Neural progenitor cell (in vitro differentiated cells): Measurements from ENCODE around the gene NFATC4. TPM values are rescaled to one million over a fixed set of nuclear protein-coding genes. Genes with fewer than 3 reads are reported as not detected.

Experiments
- DNase-seq: peaks from one replicate; pipeline ENCODE4 v3.0.0-alpha.2; 2016; ENCODE audit warnings: low spot score
- H2AFZ ChIP-seq: fragments of 200-600 bp; sonication (generic); replicated peaks from 2 replicates; pipeline ENCODE4 v1.6.1; 2016; ENCODE audit warnings: antibody characterized with exemption
- H3F3A ChIP-seq: fragments of 200-600 bp; sonication (generic); 2 replicates; pipeline ENCODE4 v1.6.1; 2016; ENCODE audit warnings: antibody characterized with exemption, low read depth
- H3K27ac ChIP-seq: fragments of 200-600 bp; sonication (generic); 2 replicates; pipeline ENCODE4 v1.5.1; 2016; ENCODE audit warnings: mild to moderate bottlenecking
- H3K27me3 ChIP-seq: fragments of 200-600 bp; sonication (generic); 2 replicates; pipeline ENCODE4 v1.6.1; 2016; ENCODE audit warnings: mild to moderate bottlenecking, moderate library complexity
- H3K36me3 ChIP-seq: fragments of 200-600 bp; sonication (generic); 2 replicates; pipeline ENCODE4 v1.5.1; 2016
- H3K4me1 ChIP-seq: fragments of 200-600 bp; sonication (generic); 2 replicates; pipeline ENCODE4 v1.6.1; 2016; ENCODE audit warnings: mixed run types
- H3K4me2 ChIP-seq: fragments of 200-600 bp; sonication (generic); 2 replicates; pipeline ENCODE4 v1.6.1; 2016
- H3K4me3 ChIP-seq: fragments of 200-600 bp; sonication (generic); 2 replicates; pipeline ENCODE4 v1.5.1; 2016
- H3K79me2 ChIP-seq: fragments of 200-600 bp; sonication (generic); 2 replicates; pipeline ENCODE4 v1.6.1; 2016; ENCODE audit warnings: low read depth
- H3K9ac ChIP-seq: fragments of 200-600 bp; sonication (generic); 2 replicates; pipeline ENCODE4 v1.6.1; 2016
- H3K9me3 ChIP-seq: fragments of 200-600 bp; sonication (generic); 2 replicates; pipeline ENCODE4 v1.5.1; 2016; ENCODE audit warnings: low read depth
- H4K20me1 ChIP-seq: fragments of 200-600 bp; sonication (generic); 2 replicates; pipeline ENCODE4 v1.6.1; 2016; ENCODE audit warnings: low read depth
- H3K27ac Mint-ChIP-seq: 3 replicates; pipeline ENCODE4 v1.8.0; 2021; ENCODE audit warnings: mixed read lengths
- H3K27me3 Mint-ChIP-seq: 2 replicates; pipeline ENCODE4 v1.8.0; 2022; ENCODE audit warnings: low read depth, mild to moderate bottlenecking, inconsistent platforms, moderate library complexity, mixed read lengths; ENCODE audit not compliant: insufficient read depth
- H3K36me3 Mint-ChIP-seq: 3 replicates; pipeline ENCODE4 v1.8.0; 2021; ENCODE audit warnings: mixed read lengths
- H3K4me1 Mint-ChIP-seq: 3 replicates; pipeline ENCODE4 v1.8.0; 2021; ENCODE audit warnings: mixed read lengths
- H3K4me3 Mint-ChIP-seq: 3 replicates; pipeline ENCODE4 v1.8.0; 2021; ENCODE audit warnings: mild to moderate bottlenecking, moderate library complexity, mixed read lengths
- H3K9me3 Mint-ChIP-seq: 3 replicates; pipeline ENCODE4 v1.8.0; 2020; ENCODE audit warnings: mixed read lengths
- CTCF ChIP-seq: fragments of 200-600 bp; sonication (generic); IDR thresholded peaks from 2 replicates; pipeline ENCODE4 v1.5.1; 2017; ENCODE audit warnings: antibody characterized with exemption, mild to moderate bottlenecking
- EZH2 ChIP-seq: fragments of 200-600 bp; sonication (generic); IDR thresholded peaks from 2 replicates; pipeline ENCODE4 v1.6.1; 2017; ENCODE audit warnings: antibody characterized with exemption, mild to moderate bottlenecking, moderate library complexity
- EZH2phosphoT487 ChIP-seq: fragments of 200-600 bp; sonication (generic); IDR thresholded peaks from 2 replicates; pipeline ENCODE4 v1.6.1; 2017; ENCODE audit warnings: antibody characterized with exemption
- total RNA-seq: library from RNA; depleted of rRNA; stranded (reverse); fragments of >200 nt; gene quantifications from 2 replicates; pipeline ENCODE4 v1.2.3, GENCODE V29; 2015; ENCODE audit warnings: low replicate concordance

The NFATC4 gene
- total RNA-seq, 1 donor from 2014 or later: 38.2 TPM

- Mint-ChIP-seq H3K4me3 (no peak overlapping the region), H3K27me3 (peaks cover 4% of the 10 kb centered on the region), H3K9me3 (no peaks in the 10 kb centered on the region), H3K36me3 (no peaks in the 10 kb centered on the region), H3K4me1 (peaks cover 11% of the 10 kb centered on the region), H3K27ac (no peak overlapping the region)
- H3K27me3 ChIP-seq: no peaks in the 10 kb centered on the region
- H3K9me3 ChIP-seq: no peaks in the 10 kb centered on the region
- no peak overlapping the region for H3K9ac ChIP-seq
- no peak for TF ChIP-seq CTCF
- no peak overlapping the region for H3K4me2 ChIP-seq
- H3K79me2 ChIP-seq: no peaks in the 10 kb centered on the region
- H3K36me3 ChIP-seq: no peaks in the 10 kb centered on the region
- peaks cover 8% of the 10 kb centered on the region for H3K4me1 ChIP-seq
- no peak for DNase-seq
- no peak overlapping the region for H2AFZ ChIP-seq
- no peaks in the 10 kb centered on the region for H4K20me1 ChIP-seq
- peaks cover 9% of the 10 kb centered on the region for H3F3A ChIP-seq
- H3K4me3 ChIP-seq: no peak overlapping the region
- H3K27ac ChIP-seq: no peak overlapping the region
Observed at GRCh38 chr14:24394275-24394674, 26.3 kb downstream of the NFATC4 start.

GRCh38 chr14:24395609-24396582, 27.9 kb downstream of the NFATC4 start:
- Mint-ChIP-seq H3K27me3 (peaks cover 4% of the 10 kb centered on the region), H3K27ac (no peak overlapping the region), H3K9me3 (no peaks in the 10 kb centered on the region), H3K4me1 (peaks cover 20% of the 10 kb centered on the region), H3K36me3 (no peaks in the 10 kb centered on the region), H3K4me3 (no peak overlapping the region)
- Histone ChIP-seq H3K4me3 (no peak overlapping the region), H3K4me1 (peaks cover 21% of the 10 kb centered on the region), H3K4me2 (no peak overlapping the region), H3K27ac (no peak overlapping the region), H2AFZ (no peak overlapping the region), H3K9me3 (no peaks in the 10 kb centered on the region), H3F3A (peaks cover 9% of the 10 kb centered on the region), H3K36me3 (no peaks in the 10 kb centered on the region), H3K27me3 (no peaks in the 10 kb centered on the region), H3K9ac (no peak overlapping the region), H4K20me1 (no peaks in the 10 kb centered on the region), H3K79me2 (peaks cover 13% of the 10 kb centered on the region)
- no peak for DNase-seq
- no peak for TF ChIP-seq EZH2phosphoT487
- no peak for TF ChIP-seq CTCF
- no peak for TF ChIP-seq EZH2

DNA sequence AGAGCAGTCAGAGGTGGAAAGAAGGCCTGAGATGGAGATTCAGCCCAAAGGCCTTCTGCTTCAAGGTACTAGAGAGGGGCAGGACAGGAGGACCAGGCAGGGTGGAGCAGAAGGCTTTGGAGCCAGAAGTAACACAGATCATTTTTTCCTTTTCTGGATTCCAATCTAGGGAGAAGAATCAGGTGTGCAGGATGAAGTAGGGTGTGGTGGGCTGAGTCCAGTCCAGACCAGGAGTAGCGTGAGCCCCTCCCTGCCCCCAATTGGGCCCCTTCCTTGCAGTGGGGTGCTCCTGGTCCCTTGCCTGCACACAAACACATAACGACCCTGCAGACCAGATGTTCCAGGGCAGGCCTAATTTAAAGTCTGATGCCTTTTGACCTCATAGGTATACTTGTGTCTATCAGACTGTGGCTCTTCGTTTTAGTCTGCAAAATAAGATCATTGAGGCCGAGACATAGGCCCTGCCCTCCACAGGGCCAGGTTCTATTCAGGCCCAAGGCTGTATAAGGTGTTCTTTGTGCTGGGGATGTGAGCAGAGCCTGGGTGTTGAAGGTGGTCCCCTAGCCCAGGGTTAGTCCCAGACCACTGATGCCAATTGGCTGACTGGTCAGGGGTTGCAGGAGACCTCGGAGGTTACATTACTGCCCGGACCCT, 29.8 kb downstream of the NFATC4 start:
- Mint-ChIP-seq H3K9me3 (no peaks in the 10 kb centered on the region), H3K27me3 (peaks cover 4% of the 10 kb centered on the region), H3K4me3 (peak overlapping the region; percentile 76), H3K4me1 (peaks cover 28% of the 10 kb centered on the region), H3K27ac (peak overlapping the region; percentile 76), H3K36me3 (no peaks in the 10 kb centered on the region)
- H3K79me2 ChIP-seq: peaks cover 18% of the 10 kb centered on the region
- H3F3A ChIP-seq: peaks cover 9% of the 10 kb centered on the region
- H3K36me3 ChIP-seq: no peaks in the 10 kb centered on the region
- H3K4me2 ChIP-seq: peak overlapping the region; percentile 83
- no peak overlapping the region for H3K27ac ChIP-seq
- no peaks in the 10 kb centered on the region for H3K9me3 ChIP-seq
- H3K27me3 ChIP-seq: no peaks in the 10 kb centered on the region
- DNase-seq: peak; percentile 7
- no peak overlapping the region for H3K9ac ChIP-seq
- H3K4me1 ChIP-seq: peaks cover 34% of the 10 kb centered on the region
- no peak for TF ChIP-seq EZH2phosphoT487
- no peak for TF ChIP-seq CTCF
- peak overlapping the region; percentile 52 for H2AFZ ChIP-seq
- peak overlapping the region; percentile 58 for H3K4me3 ChIP-seq
- H4K20me1 ChIP-seq: no peaks in the 10 kb centered on the region
